ENCODE measurements around the gene VAX1. TPM values are rescaled to one million over a fixed set of nuclear protein-coding genes. Genes with fewer than 3 reads are reported as not detected.
A peak's percentile ranks its signal among the peaks of the same experiment; 100 is the strongest.
"Not testable (repeated sequence)": the region's sequence is repeated elsewhere in the genome, so short reads cannot be mapped to it uniquely, and the experiment has no call there.

VAX1 gene
- total RNA-seq, 1 donor from 2014 or later = 0.12 TPM

GRCh38 chr10:117134306-117135025 lies 3.6 kb downstream of the VAX1 start:
- peak; percentile 68 for ATAC-seq

DNA sequence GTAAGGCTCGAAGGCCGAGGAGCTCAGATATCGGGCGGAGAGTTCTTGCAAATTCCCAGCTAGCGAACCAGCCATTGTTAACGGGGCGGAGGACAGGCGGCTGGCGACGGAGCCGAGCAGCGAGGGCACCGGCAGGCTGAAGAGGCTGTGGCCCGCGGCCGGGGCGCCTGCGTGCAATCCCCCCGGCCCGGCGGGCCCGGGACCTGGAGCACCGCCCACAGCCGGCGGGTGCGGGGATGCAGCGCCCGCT lies 4.1 kb downstream of the VAX1 start:
- ATAC-seq = no peak

DNA sequence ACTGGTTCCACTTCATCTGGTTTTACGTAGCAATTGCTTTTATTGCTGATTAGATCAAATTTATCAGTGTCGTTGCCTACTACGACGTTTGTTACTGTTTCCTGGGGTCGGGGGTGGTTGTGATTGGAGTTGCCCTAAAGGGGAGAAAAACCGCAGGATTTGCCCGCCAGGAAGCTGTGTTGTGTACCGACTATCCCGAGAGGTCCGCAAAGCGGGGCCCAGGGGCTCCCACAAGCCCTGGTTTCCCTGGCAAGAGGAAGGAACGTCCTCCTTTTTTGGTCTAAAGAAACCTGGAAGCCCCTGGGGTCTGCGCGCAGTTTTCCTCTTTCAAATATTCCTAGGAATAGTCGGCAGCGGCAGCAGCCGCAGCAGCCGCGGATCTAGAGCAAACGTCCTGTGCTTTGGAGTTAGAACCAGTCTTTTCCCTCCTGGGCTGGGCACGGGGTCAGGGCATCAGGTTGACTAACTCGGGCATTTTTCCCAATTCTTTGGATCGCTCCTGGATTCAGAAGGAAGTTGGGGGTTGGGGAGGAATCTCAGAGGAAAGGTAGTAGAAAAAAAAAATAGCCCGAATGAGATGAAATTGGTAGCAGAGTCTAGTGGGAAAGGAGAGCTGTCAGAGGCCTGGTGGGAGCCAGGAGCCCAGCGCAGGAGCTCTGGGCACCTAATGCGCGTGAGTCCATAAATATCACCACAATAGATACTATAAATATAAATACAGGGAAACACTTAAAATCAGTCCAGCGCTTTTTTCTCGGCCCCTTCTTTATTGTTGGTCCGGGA lies 4.6 kb downstream of the VAX1 start:
- ATAC-seq = no peak

DNA sequence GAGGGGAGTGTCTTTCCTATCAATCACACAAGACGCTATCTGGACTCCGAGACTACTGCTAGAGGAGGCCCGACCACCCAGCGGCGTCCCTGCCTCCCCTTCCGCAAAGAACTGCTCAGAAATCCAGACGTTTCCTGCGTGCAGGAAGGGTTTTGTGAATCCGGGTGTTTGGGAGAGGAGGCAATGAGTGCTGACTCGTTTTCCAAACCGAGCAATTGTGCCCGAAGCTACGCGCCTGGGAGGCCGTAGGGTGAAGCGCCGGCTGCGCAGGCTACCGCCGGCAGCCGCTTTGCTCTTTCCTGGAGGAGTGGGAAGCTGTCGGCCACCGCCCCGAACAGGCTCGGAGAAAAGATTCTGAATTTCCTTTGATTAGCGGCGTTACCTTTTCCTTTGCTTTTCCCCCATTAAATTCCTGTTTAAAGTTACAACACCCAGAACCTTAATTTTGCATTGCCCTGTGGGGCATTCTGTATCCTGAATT lies 5.3 kb downstream of the VAX1 start:
- ATAC-seq = no peak

DNA sequence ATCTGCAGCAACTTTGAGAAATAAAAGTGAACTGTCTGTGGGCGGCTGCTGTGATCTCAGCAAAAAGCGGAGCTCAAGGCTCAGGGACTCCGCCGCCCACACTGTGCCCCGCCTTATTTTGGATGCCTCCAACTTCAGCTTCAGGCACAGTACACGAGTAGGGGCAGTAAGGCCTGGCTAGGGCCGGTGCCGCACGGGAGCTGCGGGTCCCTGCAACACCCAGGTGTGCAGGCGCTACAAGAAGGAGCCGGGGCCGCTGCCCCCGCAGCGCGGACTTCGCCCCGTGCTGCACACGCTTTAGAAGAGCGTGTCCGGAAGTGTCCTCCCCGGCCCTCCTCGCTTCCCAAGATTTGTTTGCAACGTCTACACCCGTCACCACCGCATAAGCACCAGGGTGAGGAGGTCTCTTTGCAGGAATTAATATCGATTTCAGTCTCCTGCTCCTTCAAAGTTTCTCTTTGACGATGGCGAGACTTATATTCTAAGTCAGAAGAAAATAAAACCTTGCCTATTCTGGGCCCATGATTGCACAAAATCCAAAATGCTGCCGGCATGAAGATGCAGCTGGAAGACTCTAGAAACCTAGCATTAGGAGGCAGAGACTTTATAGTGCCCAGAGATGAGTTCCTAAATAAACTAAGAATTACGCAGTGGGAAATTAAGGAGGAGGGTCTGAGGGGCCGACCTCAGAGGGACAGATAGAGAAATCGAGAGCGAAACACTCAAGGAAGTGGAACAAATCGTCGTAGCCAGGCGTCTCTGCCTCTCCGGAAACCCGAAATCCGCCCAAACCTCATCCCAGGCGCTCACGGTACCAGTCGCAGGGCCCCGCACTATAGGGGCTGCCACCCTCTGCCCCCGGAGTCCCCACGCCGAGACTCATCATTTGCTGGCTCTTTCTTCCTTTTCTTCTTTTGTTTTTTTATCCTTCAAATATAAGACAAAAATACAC lies 6.4 kb downstream of the VAX1 start:
- no peak for ATAC-seq

DNA sequence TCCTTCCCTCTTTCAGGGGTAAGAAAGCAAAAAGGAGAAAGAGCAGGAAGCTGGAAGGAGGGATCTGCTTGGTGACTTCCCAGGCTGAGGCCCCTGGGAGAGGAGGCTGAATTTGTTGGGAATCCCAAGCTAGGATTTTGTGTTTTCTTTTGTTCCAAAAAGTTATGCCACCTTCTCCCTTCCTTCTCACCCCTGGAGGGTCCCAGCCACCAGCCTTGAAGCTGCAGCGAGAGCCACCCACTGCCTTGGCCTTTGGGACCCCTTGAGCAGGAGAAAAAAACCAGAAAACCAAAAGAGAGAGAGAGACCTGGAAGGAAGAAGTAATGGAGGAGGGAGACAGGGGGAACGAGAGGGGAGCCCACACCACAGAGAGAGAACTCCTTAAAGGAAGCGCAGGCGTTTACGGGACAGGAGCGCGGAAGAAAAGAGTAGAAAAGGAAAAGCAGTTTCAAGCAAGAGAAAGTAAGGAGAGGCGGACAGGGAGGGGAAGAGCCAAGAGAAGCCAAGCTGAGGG lies 7.2 kb downstream of the VAX1 start:
- ATAC-seq = no peak

DNA sequence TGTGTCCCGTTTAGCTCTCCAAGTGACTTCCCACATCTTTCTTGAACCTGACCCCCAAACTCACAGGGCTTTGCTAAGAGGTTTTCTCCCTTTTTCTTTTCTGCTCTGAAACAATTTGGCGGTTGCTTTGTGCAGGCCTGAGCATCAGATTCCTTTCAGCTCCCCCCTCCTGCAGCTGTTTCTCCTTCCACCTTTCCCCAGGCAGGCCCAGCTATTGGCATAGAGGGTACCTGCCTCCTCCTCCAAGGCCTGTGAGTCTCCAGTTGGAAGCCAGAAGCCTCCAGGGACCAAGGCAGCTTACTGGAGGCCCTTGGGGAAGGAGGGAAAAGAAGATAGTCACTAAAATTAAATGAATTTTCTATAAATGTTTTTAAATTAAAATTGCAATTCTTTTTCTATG lies 7.7 kb downstream of the VAX1 start:
- ATAC-seq = no peak

- ATAC-seq = not testable (repeated sequence)
Observed at GRCh38 chr10:117126645-117127044, 11.4 kb downstream of the VAX1 start.

DNA sequence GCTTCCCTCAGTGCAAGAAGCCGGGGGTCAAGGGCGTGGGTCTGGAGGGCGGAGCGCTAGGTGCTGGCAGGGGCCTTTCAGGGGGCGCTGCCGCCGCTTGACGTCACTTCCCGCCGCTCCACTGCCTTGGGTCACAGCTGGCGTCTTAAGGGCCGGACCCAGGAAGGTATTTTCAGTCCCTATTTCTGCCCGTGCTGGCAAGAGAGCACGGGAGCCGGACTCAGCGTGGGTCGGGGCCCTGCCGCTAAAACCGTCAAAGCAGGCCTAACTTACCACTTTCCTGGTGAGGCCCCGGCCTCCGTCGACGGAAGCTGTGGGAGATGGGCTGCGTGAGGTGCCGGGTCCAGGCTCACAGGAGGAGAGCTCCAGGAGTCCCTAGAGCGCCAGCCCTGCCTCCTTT lies 12.0 kb downstream of the VAX1 start:
- no peak for ATAC-seq

GRCh38 chr10:117112220-117112619 lies 25.9 kb downstream of the VAX1 start:
- no peak for ATAC-seq

GRCh38 chr10:117107238-117107637 lies 30.8 kb downstream of the VAX1 start:
- ATAC-seq = no peak

GRCh38 chr10:117096599-117097201 lies 41.4 kb downstream of the VAX1 start:
- no peak for ATAC-seq

DNA sequence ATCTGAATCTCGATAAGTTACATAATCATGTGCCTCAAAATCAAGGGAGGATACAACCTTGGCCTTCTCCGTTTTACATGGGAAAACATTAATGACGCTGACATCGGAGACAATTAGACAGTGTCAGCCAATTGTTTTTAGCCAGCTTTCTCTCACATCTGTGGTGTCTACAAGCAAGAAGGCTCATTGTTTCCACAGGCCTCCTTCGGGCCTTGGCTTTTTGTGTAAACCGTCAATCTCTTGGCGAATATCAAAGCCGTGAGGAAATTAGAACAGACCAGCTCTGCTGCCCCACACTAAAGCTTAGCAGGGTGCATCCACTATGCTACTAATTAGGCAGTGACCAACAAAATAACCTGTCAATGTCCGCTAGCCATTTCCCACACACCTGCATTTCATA lies 43.2 kb downstream of the VAX1 start:
- no peak for ATAC-seq

- ATAC-seq = no peak
Observed at GRCh38 chr10:117092386-117092785, 45.7 kb downstream of the VAX1 start.

- no peak for ATAC-seq
Observed at GRCh38 chr10:117090834-117091233, 47.2 kb downstream of the VAX1 start.

DNA sequence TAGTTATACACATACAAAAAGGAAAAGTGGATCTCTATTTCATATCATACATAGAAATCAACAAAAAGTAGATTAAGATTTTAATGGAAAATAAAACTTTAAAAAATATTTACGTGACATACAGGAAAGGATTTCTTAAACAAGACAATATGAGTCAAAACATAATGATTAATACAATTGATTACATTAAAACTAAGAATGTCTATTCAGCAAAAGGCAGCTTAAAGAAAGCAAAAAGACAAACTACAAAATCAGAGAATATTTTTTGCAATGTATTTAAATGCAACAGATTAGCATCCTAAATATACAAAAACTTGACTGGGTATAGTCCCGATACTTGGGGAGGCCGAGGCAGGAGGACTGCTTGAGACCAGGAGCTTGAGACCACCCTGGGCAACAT lies 50.5 kb downstream of the VAX1 start:
- no peak for ATAC-seq

DNA sequence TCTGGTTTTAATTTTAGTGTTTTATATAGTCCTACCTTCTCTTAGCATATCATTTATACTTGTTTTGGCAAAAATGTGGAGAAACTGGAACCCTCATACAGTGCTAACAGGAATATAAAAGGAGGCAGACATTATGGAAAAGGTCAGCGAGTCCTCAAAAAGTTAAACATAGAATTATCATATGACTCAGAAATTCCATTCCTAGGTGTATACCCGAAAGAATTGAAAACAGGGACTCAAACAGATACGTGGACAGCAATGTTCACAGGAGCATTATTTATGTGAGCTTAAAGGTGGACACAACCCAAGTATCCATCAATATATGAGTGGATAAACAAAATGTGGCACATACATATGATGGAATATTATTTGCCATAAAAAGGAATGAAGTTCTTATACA lies 51.5 kb downstream of the VAX1 start:
- no peak for ATAC-seq

GRCh38 chr10:117084421-117085246 lies 53.4 kb downstream of the VAX1 start:
- ATAC-seq = not testable (repeated sequence)
